Stimulated activated CD4-positive, alpha-beta T cell treated with anti-CD3 and anti-CD28 coated beads, Interleukin-12 subunit alpha, Interleukin-12 subunit beta, amount 100 ng/mL, for 4 hours (primary cell): ENCODE data around the gene DHRS13.
A peak's percentile ranks its signal among the peaks of the same experiment; 100 is the strongest.

Experiments used
- DNase-seq: peaks from one replicate; pipeline ENCODE4 v3.0.0-alpha.2; 2020

DHRS13 gene, protein sequence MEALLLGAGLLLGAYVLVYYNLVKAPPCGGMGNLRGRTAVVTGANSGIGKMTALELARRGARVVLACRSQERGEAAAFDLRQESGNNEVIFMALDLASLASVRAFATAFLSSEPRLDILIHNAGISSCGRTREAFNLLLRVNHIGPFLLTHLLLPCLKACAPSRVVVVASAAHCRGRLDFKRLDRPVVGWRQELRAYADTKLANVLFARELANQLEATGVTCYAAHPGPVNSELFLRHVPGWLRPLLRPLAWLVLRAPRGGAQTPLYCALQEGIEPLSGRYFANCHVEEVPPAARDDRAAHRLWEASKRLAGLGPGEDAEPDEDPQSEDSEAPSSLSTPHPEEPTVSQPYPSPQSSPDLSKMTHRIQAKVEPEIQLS

GRCh38 chr17:28902819-28903545, at the start of gene DHRS13:
DHRS13 (minus strand) TSS chr17:28903079; CDS start chr17:28902944, 135 bp downstream.
- DNase-seq, result peak; percentile 94

GRCh38 chr17:28951991-28952975, 49.4 kb upstream of the DHRS13 start:
- DNase-seq, result peak; percentile 84

GRCh38 chr17:28951428-28951990, 48.6 kb upstream of the DHRS13 start, which contains the start of gene PHF12:
PHF12 (minus strand) TSS chr17:28951518; CDS start chr17:28950960, 558 bp downstream.
- peak; percentile 98 for DNase-seq

- no peak for DNase-seq
Observed at GRCh38 chr17:28950752-28951427, 48.0 kb upstream of the DHRS13 start.

- DNase-seq, result peak; percentile 49
Observed at GRCh38 chr17:28950017-28950751, 47.3 kb upstream of the DHRS13 start.

DNA sequence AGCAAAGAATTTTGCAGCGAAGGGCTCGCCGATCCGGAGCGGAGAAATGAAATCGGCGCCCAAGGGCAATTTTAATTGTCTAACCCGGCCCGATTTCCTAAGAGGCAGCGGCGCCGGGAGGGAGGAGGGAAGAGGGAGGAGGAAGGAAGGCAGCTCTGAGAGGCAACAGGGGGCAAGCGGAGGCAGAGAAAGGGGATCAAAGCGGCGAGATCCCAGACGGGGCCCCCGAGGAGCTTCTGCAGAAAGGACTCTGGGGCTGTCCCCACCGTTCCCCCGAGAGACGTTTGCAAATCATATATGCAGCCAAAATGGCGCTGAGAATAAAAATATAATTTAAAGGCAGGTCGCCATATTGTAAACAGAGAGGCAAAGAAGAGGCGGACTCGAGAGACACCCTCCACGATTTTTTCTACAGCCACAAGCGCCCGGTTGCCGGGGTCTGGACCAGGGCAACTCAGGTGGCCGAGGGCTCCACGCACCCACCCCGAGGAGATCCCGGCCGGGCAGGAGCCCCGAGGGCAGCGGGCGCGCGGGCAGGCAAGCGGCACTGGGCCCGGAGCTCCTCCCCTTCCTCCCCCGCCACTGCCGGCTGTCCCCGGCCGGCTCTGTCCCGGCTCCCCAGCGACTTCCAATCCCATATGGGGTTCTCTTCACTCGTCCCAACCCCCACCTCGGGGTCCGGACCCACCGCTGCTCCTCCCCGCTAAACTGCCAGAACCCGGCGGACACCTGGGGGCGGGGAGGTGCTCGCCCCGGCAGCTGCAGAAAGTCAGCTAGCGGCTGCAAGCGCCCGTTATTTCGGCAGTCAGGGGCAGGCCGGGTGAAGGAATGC, 46.5 kb upstream of the DHRS13 start:
- peak; percentile 58 for DNase-seq

- no peak for DNase-seq
Observed at GRCh38 chr17:28948873-28949184, 46.0 kb upstream of the DHRS13 start.

- DNase-seq, result no peak
Observed at GRCh38 chr17:28948342-28948741, 45.5 kb upstream of the DHRS13 start.

- no peak for DNase-seq
Observed at GRCh38 chr17:28947639-28948038, 44.8 kb upstream of the DHRS13 start.

DNA sequence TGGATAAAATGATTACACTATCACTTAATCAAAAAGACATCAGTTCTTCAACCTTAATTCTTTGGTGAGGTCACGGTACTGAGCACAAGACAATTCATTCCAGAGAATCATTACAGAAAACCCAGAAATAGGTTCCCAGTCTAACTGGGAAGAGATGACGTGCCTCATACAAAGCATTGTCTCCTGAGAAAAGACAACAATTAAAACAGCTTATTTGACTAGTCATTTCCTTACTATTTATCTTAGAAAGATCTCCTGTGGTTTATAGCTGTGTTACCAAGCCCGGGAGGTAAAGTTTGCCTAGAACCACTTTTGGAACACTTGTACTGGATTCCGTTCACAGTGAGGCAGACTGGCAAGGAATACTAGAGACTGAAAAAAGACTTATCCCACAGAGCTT, 43.4 kb upstream of the DHRS13 start:
- no peak for DNase-seq

DNA sequence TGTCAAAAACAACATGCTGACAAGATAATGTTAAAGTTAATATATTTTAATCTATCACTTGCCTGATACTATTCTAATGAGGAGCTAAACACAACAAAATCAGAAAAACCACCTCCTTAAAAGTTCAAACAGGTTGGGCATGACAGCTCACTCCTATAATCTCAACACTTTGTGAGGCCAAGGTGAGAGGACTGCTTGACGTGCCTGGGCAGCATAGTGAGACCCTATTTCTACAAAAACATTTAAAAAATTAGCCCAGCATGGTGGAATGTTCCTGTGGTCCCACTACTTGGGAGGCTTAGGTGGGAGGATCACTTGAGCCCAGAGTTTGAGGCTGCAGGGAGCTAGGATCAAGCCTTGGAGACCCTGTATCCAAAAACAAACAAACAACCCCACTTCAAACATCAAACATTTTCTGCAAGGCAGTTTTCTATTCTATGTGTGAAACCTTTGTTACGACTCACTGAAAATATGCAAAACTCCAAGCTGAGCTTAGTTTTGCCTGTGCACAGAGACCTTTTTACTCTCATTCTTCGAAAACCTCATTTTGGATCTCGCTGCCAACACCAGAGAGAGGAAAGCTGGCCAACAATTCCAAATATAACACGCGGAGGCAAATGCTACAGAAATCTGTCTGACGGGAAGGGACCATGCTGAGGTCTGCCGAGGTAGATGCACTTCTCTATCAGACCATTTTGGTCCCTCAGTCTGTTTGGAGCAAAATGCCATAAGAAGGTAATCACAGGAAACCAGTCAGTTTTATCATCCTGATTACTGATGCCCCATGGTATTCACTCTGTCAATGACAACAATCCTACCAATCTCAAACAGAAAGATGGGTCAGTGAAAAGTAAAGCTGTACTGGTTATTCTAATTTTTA, 42.2 kb upstream of the DHRS13 start:
- DNase-seq, result no peak

DNA sequence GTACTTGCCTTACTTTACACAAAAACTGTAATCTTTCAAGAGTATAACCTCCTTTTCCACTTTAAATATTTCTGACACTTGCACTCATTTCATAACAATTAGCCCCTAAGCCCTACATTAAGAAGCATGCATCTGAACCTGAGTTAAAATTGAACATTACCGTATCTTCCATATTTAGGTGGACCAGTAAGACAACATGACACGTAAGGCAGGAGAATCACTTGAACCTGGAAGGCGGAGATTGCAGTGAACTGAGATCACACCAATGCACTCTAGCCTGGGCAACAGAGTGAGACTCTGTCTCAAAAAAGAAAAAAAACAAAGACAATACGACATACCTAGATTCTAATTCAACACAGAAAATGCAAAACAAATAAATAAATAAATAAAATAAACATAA, 41.5 kb upstream of the DHRS13 start:
- no peak for DNase-seq

DNA sequence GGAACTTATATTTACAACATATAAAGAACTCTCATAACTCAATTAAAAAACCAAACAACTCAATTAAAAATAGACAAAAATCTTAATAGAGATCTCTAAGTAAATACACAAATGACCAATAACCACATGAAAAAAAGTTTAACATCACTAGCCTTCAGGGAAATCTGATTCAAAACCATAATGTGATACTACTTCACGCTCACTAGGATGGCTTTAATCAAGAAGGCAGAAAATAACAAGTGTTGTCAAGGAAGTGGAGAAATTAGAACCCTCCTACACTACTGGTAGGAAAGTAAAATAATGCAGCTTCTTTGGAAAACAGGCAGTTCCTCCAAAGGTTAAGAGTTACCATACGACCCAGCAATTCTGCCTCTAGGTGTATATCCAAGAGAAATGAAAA, 40.0 kb upstream of the DHRS13 start:
- no peak for DNase-seq

- DNase-seq, result no peak
Observed at GRCh38 chr17:28941251-28941650, 38.4 kb upstream of the DHRS13 start.

DNA sequence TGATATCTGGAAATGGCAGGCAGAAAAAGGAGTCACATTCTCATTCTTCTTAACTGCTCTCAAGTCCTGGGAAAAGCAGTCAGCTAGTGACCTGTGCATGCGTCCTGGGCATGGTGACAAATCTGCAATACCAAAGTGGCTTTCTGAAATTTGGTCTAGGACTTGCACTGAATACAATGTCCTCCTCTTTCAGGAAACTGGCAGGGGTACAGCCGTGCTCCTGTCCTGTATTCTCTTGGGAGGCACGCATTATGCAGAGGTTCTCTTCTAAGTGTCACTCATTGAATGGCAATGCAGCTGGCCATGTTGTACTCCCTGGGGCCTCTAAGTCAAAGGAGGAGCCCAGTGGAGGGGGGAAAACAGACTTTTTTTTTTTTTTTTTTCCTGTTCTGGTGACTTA, 37.8 kb upstream of the DHRS13 start:
- DNase-seq, result no peak

GRCh38 chr17:28940142-28940541, 37.3 kb upstream of the DHRS13 start:
- DNase-seq, result no peak

GRCh38 chr17:28938552-28938951, 35.7 kb upstream of the DHRS13 start:
- DNase-seq, result no peak

DNA sequence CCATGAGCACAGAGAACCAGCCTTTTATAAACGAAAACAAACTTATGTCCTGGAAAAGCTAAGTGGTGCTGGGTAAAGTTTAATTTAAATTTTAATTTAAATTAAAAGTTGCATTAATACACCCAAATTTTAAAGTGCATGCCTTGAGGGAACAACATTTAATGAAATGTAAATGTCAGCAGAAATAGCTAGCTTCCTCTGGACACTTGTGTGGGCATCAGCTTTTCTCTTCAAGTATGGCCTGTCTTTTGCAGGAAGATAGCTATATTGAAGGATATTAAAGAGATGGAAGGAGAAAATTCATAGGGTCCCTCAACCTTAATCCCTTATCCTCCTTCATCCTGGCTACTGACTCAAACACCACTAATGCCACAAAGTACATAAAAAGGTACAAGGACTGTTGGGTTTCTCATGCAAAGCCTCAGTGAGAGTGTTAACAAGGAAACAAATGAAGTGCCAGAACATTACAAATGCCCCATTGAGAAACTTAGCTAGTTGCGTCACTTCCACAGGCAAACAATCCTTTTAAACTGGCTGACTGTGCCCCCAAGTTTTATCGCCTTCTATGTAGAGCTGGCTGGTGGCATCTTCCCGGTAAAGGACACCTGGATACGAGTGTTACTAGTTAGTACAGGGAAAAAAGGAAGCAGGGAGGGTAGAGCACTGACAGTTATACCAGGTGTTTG, 34.3 kb upstream of the DHRS13 start:
- no peak for DNase-seq
